H1 (cell line): ENCODE measurements around the gene TMED10. TPM values are rescaled to one million over a fixed set of nuclear protein-coding genes. Genes with fewer than 3 reads are reported as not detected.

ENCODE experiments used
- CTCF ChIA-PET: fragments of 300-600 bp; sonication (Branson Sonifier 250); formaldehyde crosslinking; loops from one replicate; lab custom pipeline; 2021; ENCODE audit not compliant: partially characterized antibody; lab: Charles Lee
- POLR2A ChIA-PET: fragments of 300-600 bp; sonication (Branson Sonifier 250); formaldehyde crosslinking; loops from one replicate; lab custom pipeline; 2021; ENCODE audit warnings: inconsistent platforms; ENCODE audit not compliant: partially characterized antibody; lab: Charles Lee
- DNase-seq, 2 experiments: peaks; one replicate each; pipeline versions ENCODE4 v3.0.0 to v3.0.0-alpha.2; 2010 to 2022; ENCODE audit warnings: low spot score in 2 of 2, low read depth in 1 of 2, mixed read lengths in 1 of 2
- FAIRE-seq: peaks from 2 replicates; lab custom pipeline; 2011; peaks lifted over from hg19 to GRCh38; lab: Jason Lieb, UNC
- H2AFZ ChIP-seq: 2 replicates; pipeline ENCODE4 v1.8.1; 2012; ENCODE audit warnings: low read length, inconsistent platforms
- H2AK5ac ChIP-seq: 2 replicates; pipeline ENCODE4 v1.6.1; 2013; ENCODE audit warnings: low read depth, low read length
- H2BK120ac ChIP-seq: replicated peaks from 2 replicates; pipeline ENCODE3; 2013; ENCODE audit warnings: low read depth, low read length, inconsistent platforms
- H2BK12ac ChIP-seq: 2 replicates; pipeline ENCODE4 v1.6.1; 2013; ENCODE audit warnings: low read depth, low read length
- H2BK15ac ChIP-seq: 2 replicates; pipeline ENCODE4 v1.6.1; 2013; ENCODE audit warnings: low read length
- H2BK20ac ChIP-seq: 2 replicates; pipeline ENCODE4 v1.6.1; 2013; ENCODE audit warnings: low read length
- H2BK5ac ChIP-seq: 2 replicates; pipeline ENCODE4 v1.6.1; 2013; ENCODE audit warnings: low read depth, low read length
- H3K14ac ChIP-seq: 2 replicates; pipeline ENCODE4 v1.6.1; 2013; ENCODE audit warnings: inconsistent platforms; ENCODE audit not compliant: insufficient read length
- H3K18ac ChIP-seq: 2 replicates; pipeline ENCODE4 v1.6.1; 2013; ENCODE audit warnings: low read length; ENCODE audit errors: extremely low read depth
- H3K23ac ChIP-seq: 2 replicates; pipeline ENCODE4 v1.6.1; 2013; ENCODE audit warnings: inconsistent platforms; ENCODE audit not compliant: insufficient read length
- H3K23me2 ChIP-seq: 2 replicates; pipeline ENCODE4 v1.6.1; 2013; ENCODE audit warnings: low read depth, low read length
- H3K27ac ChIP-seq: 2 replicates; pipeline ENCODE4 v1.6.1; 2011; ENCODE audit warnings: low read depth, low read length, inconsistent platforms
- H3K27me3 ChIP-seq, 4 experiments: replicated peaks in 1 of 4; 1 replicate in 1 of 4; 2 replicates in 3 of 4; pipeline versions ENCODE4 v1.6.1 to v1.8.1; 2011 to 2013; ENCODE audit warnings: low read length in 3 of 4, mild to moderate bottlenecking in 3 of 4, inconsistent platforms in 2 of 4, mixed read lengths in 2 of 4, moderate library complexity in 1 of 4; ENCODE audit not compliant: control insufficient read depth in 3 of 4, insufficient read depth in 3 of 4; ENCODE audit errors: extremely low read depth in 1 of 4
- H3K36me3 ChIP-seq, 4 experiments: 2 replicates each; pipeline versions ENCODE4 v1.6.1 to v1.8.1; 2011 to 2013; ENCODE audit warnings: mild to moderate bottlenecking in 4 of 4, low read length in 3 of 4, moderate library complexity in 2 of 4, control low read depth in 1 of 4, inconsistent platforms in 1 of 4; ENCODE audit not compliant: insufficient read depth in 4 of 4, control insufficient read depth in 2 of 4
- H3K4ac ChIP-seq: replicated peaks from 2 replicates; pipeline ENCODE3; 2013; ENCODE audit warnings: low read length, low read depth, mixed read lengths, inconsistent platforms; ENCODE audit not compliant: insufficient read length
- H3K4me1 ChIP-seq, 4 experiments: replicated peaks in 1 of 4; 1 replicate in 1 of 4; 2 replicates in 3 of 4; pipeline versions ENCODE4 v1.6.1 to v1.8.1; 2011 to 2013; ENCODE audit warnings: low read length in 3 of 4, inconsistent platforms in 2 of 4, mixed read lengths in 1 of 4; ENCODE audit not compliant: insufficient read depth in 4 of 4, control insufficient read depth in 3 of 4
- H3K4me2 ChIP-seq, 2 experiments: 2 replicates each; pipeline versions ENCODE4 v1.6.1 to v1.8.1; 2011 to 2013; ENCODE audit warnings: low read depth in 2 of 2, low read length in 2 of 2, control low read depth in 1 of 2, inconsistent platforms in 1 of 2, mild to moderate bottlenecking in 1 of 2; ENCODE audit not compliant: insufficient read depth in 1 of 2
- H3K4me3 ChIP-seq, 4 experiments: fragments of 200-600, 300-600 bp in 1 of 4; sonication (generic), shearing (Covaris generic), sonication (Bioruptor Twin) in 1 of 4; 2 replicates each; pipeline versions ENCODE4 v1.5.1 to v1.8.1; 2011 to 2016; ENCODE audit warnings: low read length in 4 of 4, low read depth in 3 of 4, control low read depth in 2 of 4, inconsistent platforms in 2 of 4, mild to moderate bottlenecking in 2 of 4, mixed read lengths in 1 of 4, moderate library complexity in 1 of 4; ENCODE audit not compliant: insufficient read depth in 2 of 4; ENCODE audit errors: extremely low read depth in 1 of 4
- H3K56ac ChIP-seq: replicated peaks from 2 replicates; pipeline ENCODE3; 2013; ENCODE audit warnings: low read depth, mild to moderate bottlenecking, mixed read lengths, low read length, inconsistent platforms; ENCODE audit not compliant: insufficient read length
- H3K79me1 ChIP-seq: 2 replicates; pipeline ENCODE4 v1.6.1; 2013; ENCODE audit warnings: low read depth, low read length, control low read depth
- H3K79me2 ChIP-seq, 2 experiments: 2 replicates each; pipeline versions ENCODE4 v1.6.1 to v1.8.1; 2012 to 2013; ENCODE audit warnings: low read length in 2 of 2, mild to moderate bottlenecking in 2 of 2, inconsistent platforms in 1 of 2; ENCODE audit not compliant: insufficient read depth in 2 of 2, control insufficient read depth in 1 of 2
- H3K9ac ChIP-seq, 4 experiments: replicated peaks in 1 of 4; 1 replicate in 1 of 4; 2 replicates in 3 of 4; pipeline versions ENCODE4 v1.6.1 to v1.8.1; 2011 to 2013; ENCODE audit warnings: low read depth in 3 of 4, low read length in 3 of 4, control low read depth in 2 of 4, mild to moderate bottlenecking in 2 of 4, moderate library complexity in 2 of 4, inconsistent platforms in 1 of 4; ENCODE audit errors: extremely low read depth in 1 of 4
- H3K9me3 ChIP-seq, 2 experiments: 2 replicates each; pipeline versions ENCODE4 v1.6.1 to v1.8.1; 2012 to 2013; ENCODE audit warnings: mild to moderate bottlenecking in 2 of 2, moderate library complexity in 2 of 2, control low read depth in 1 of 2, inconsistent platforms in 1 of 2, low read depth in 1 of 2, low read length in 1 of 2, mixed read lengths in 1 of 2; ENCODE audit not compliant: insufficient read depth in 2 of 2
- H4K20me1 ChIP-seq, 2 experiments: replicated peaks in 1 of 2; 2 replicates each; pipeline versions ENCODE3 to v1.8.1; 2011 to 2013; ENCODE audit warnings: inconsistent platforms in 2 of 2, low read length in 2 of 2, mild to moderate bottlenecking in 1 of 2; ENCODE audit not compliant: insufficient read depth in 2 of 2, control insufficient read depth in 1 of 2
- H4K5ac ChIP-seq: 2 replicates; pipeline ENCODE4 v1.6.1; 2013; ENCODE audit warnings: low read length, low read depth, mixed read lengths, inconsistent platforms; ENCODE audit not compliant: insufficient read length
- H4K8ac ChIP-seq: 2 replicates; pipeline ENCODE4 v1.8.0; 2013; ENCODE audit warnings: mild to moderate bottlenecking, moderate library complexity, low read length, inconsistent platforms; ENCODE audit not compliant: insufficient read depth; ENCODE audit errors: extremely low read depth
- H4K91ac ChIP-seq: replicated peaks from 2 replicates; pipeline ENCODE3; 2013; ENCODE audit warnings: low read length, mixed read lengths, inconsistent platforms; ENCODE audit not compliant: insufficient read length
- ASH2L ChIP-seq: fragments of 200-600, 300-600 bp; sonication (generic); IDR thresholded peaks from one replicate; pipeline ENCODE4 v1.7.1; 2017; ENCODE audit warnings: low read length
- CREB1 ChIP-seq: IDR thresholded peaks from 2 replicates; pipeline ENCODE4 v1.6.1; 2012; ENCODE audit warnings: inconsistent platforms
- EZH2 ChIP-seq: fragments of 200-600 bp; sonication (generic); IDR thresholded peaks from 2 replicates; pipeline ENCODE4 v1.7.1; 2012; ENCODE audit warnings: low read depth, mild to moderate bottlenecking, moderate library complexity, low read length, inconsistent platforms; ENCODE audit not compliant: severe bottlenecking
- RFX5 ChIP-seq: IDR thresholded peaks from 2 replicates; pipeline ENCODE4 v1.6.1; 2011; ENCODE audit warnings: low read depth, low read length, improper control_type of control experiment, borderline replicate concordance
- SP4 ChIP-seq: IDR thresholded peaks from 2 replicates; pipeline ENCODE4 v1.6.1; 2012; ENCODE audit warnings: low read length, inconsistent platforms
- TAF7 ChIP-seq: optimal IDR thresholded peaks from 2 replicates; pipeline ENCODE3; 2011; ENCODE audit warnings: low read depth, mild to moderate bottlenecking, inconsistent platforms, low read length, moderate library complexity, borderline replicate concordance
- WGBS, 2 experiments: shearing (Covaris generic) in 1 of 2; methylation state at CpG; one replicate each; pipeline versions ENCODE4 v1.1.6 to v1.1.7; 2013 to 2015; ENCODE audit warnings: low lambda C conversion rate in 2 of 2, mixed read lengths in 2 of 2, inconsistent platforms in 1 of 2, low coverage in 1 of 2, missing lambda C conversion rate in 1 of 2; ENCODE audit not compliant: insufficient replicate concordance in 2 of 2, insufficient coverage in 1 of 2, insufficient read length in 1 of 2; ENCODE audit errors: extremely low coverage in 1 of 2, missing lambda C conversion rate in 1 of 2; 5-methylcytosine and 5-hydroxymethylcytosine counted together
- polyA plus RNA-seq, 7 experiments: library from polyadenylated mRNA; depleted of rRNA in 3 of 7; stranded (reverse) in 5 of 7; unstranded in 2 of 7; fragments of >200 nt in 5 of 7; fragments of 200-250 nt in 2 of 7; gene quantifications; 1 replicate in 5 of 7; 2 replicates in 1 of 7; 4 replicates in 1 of 7; pipeline versions ENCODE4 v1.2.1 to v1.2.3, GENCODE V29; 2011 to 2013; ENCODE audit warnings: missing spikeins in 2 of 7, mixed read lengths in 2 of 7
- total RNA-seq: library from RNA; stranded (reverse); fragmentation: NEBNext Ultra II Directional; extraction: Animal tissue kit (Norgen Biotek cat#: 25700); gene quantifications from 2 replicates; pipeline ENCODE4 v1.2.1, GENCODE V29; 2021
- TF ChIP-seq, protein P1 (sequence below): IDR thresholded peaks from 2 replicates; pipeline ENCODE4 v1.6.1; 2011; ENCODE audit warnings: low read length, improper control_type of control experiment

Gene TMED10
- total and polyA plus RNA-seq, 2 of the 8 experiments (the other 6 are each of a cell fraction or from before 2014, with no cell fraction given), result 218 to 250 TPM

DNA sequence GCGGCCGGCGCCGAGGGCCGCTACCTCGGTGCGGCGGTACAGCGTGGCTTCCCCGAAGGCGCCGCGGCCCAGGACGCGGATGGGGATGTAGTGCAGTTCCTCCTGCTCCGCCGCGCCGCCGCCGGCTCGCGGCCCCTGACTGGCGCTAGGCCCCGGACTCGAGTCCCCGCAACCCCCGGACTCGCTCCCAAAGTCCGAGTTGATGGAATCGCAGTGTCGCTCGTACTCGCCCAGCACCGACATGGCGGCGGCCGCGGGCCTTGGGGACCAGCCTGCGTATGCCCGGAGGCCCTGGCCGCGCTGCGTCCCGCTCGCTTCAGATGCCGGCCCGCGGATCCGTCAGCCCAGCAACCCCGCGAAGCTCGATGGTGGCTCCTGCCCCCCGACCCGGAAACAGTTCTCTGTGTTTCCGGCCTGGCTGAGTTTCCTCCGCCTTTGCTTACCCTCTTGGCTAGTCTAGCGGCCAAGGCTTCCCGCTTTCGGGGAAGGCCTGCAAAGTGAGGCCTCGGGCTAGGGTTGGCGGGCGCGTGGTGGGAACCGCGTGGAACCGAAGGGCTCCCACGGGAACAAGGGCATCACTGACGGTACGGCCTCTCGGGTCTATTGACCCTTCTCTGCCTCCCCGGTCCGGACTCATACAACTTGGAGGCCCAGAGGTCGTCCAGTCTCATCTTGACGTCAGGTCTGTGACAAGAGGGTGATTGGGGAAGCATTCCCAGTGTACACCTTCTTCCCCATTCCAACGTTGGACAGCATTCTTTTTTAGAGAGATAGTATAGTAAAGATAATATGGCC, 49.5 kb downstream of the TMED10 start, which contains the start of gene NEK9:
Gene NEK9, minus strand, starts transcription at position 370 of the 795 bp plus-strand sequence. Its CDS starts 127 bp downstream, at position 243.
- Histone ChIP-seq H4K20me1 (no peaks in the 10 kb centered on the region), H3K9ac (peak within 1 kb of the TSS; percentile 63 to 94 (median 80)), H3K79me1 (peaks cover 2% of the 10 kb centered on the region), H3K18ac (peak within 1 kb of the TSS; percentile 93), H3K79me2 (peaks cover 0 to 15% of the 10 kb centered on the region in 2 experiments; a peak in 2 of 4 replicates), H2BK5ac (peak within 1 kb of the TSS; percentile 73), H4K91ac (peak within 1 kb of the TSS; percentile 93), H3K23ac (no peak within 1 kb of the TSS), H4K5ac (peak within 1 kb of the TSS; percentile 90), H3K14ac (no peak within 1 kb of the TSS), H3K36me3 (no peaks in the 10 kb centered on the region), H2AK5ac (no peak within 1 kb of the TSS), H2BK20ac (no peak within 1 kb of the TSS), H3K4ac (peak within 1 kb of the TSS; percentile 74), H2BK12ac (peak within 1 kb of the TSS; percentile 29; the same call in 1 of the 2 replicates), H3K4me1 (peaks cover 0 to 4% (median 1%) of the 10 kb centered on the region in 4 experiments; a peak in 5 of 7 replicates), H3K23me2 (peaks cover 10% of the 10 kb centered on the region), H2BK120ac (peak within 1 kb of the TSS; percentile 22), H4K8ac (peak within 1 kb of the TSS; percentile 97), H2AFZ (peak within 1 kb of the TSS; percentile 86), H3K9me3 (no peaks in the 10 kb centered on the region), H3K27me3 (no peaks in the 10 kb centered on the region), H2BK15ac (no peak within 1 kb of the TSS), H3K4me3 (peak within 1 kb of the TSS; percentile 75 to 89 (median 86)), H3K4me2 (peak within 1 kb of the TSS; percentile 83 to 88), H3K56ac (peak within 1 kb of the TSS; percentile 77), H3K27ac (peak within 1 kb of the TSS; percentile 86)
- peak; percentile 56 to 88 for DNase-seq
- CTCF ChIA-PET, result interaction anchor here (0.5 to 1.4 kb wide), 7 partner anchors 39 to 1723 kb away, joined by 3 to 4 read pairs (median 3); no protein-coding TSS in a partner anchor
- 4% methylated on average over 72 of the region's 76 CpGs; no CpG with 5 or more reads in 1 of the 2 experiments for WGBS, 2 experiments
- POLR2A ChIA-PET, result interaction anchor here (0.6 to 1.8 kb wide), 27 partner anchors 9 to 302 kb away, joined by 3 to 14 read pairs (median 3); partner anchors contain the start of gene ZC2HC1C
- FAIRE-seq, result no peak
- TF ChIP-seq ASH2L (peak; percentile 98), EZH2 (no peak), CREB1 (no peak), TAF7 (peak; percentile 83), RFX5 (no peak), SP4 (0 out of 2 replicates have a peak, but pooled peaks have one; percentile 32)
- TF ChIP-seq, protein P1, sequence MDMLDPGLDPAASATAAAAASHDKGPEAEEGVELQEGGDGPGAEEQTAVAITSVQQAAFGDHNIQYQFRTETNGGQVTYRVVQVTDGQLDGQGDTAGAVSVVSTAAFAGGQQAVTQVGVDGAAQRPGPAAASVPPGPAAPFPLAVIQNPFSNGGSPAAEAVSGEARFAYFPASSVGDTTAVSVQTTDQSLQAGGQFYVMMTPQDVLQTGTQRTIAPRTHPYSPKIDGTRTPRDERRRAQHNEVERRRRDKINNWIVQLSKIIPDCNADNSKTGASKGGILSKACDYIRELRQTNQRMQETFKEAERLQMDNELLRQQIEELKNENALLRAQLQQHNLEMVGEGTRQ, result no peak
